HG03558 (cell line): Measurements from ENCODE around the gene TRHDE.
"Not testable (repeated sequence)": the region's sequence is repeated elsewhere in the genome, so short reads cannot be mapped to it uniquely, and the experiment has no call there.

ENCODE experiments used
- ATAC-seq: cut with Tn5 transposase; IDR thresholded peaks from one replicate; pipeline ENCODE4 v1.9.1; 2021; ENCODE audit warnings: moderate number of reproducible peaks; ENCODE audit not compliant: unreplicated experiment; ENCODE audit errors: extremely low read depth

TRHDE gene

GRCh38 chr12:72499244-72499643 is 227.1 kb downstream of the TRHDE start:
- no peak for ATAC-seq

GRCh38 chr12:72502546-72502945 is 230.4 kb downstream of the TRHDE start:
- ATAC-seq, result no peak

GRCh38 chr12:72505227-72505626 is 233.1 kb downstream of the TRHDE start:
- ATAC-seq, result no peak

GRCh38 chr12:72509891-72510290 is 237.7 kb downstream of the TRHDE start:
- no peak for ATAC-seq

- no peak for ATAC-seq
Observed at GRCh38 chr12:72510772-72511171, 238.6 kb downstream of the TRHDE start.

GRCh38 chr12:72511498-72511897 is 239.3 kb downstream of the TRHDE start:
- no peak for ATAC-seq

- no peak for ATAC-seq
Observed at GRCh38 chr12:72511906-72512305, 239.7 kb downstream of the TRHDE start.

- not testable (repeated sequence) for ATAC-seq
Observed at GRCh38 chr12:72520044-72520678, 248.0 kb downstream of the TRHDE start.

- no peak for ATAC-seq
Observed at GRCh38 chr12:72521326-72521725, 249.2 kb downstream of the TRHDE start.

GRCh38 chr12:72522411-72522810 is 250.2 kb downstream of the TRHDE start:
- no peak for ATAC-seq

GRCh38 chr12:72523754-72524153 is 251.6 kb downstream of the TRHDE start:
- no peak for ATAC-seq

- ATAC-seq, result no peak
Observed at GRCh38 chr12:72535212-72535990, 263.2 kb downstream of the TRHDE start.

GRCh38 chr12:72540811-72541210 is 268.6 kb downstream of the TRHDE start:
- no peak for ATAC-seq

- ATAC-seq, result no peak
Observed at GRCh38 chr12:72543777-72544467, 271.8 kb downstream of the TRHDE start.

GRCh38 chr12:72546106-72546505 is 273.9 kb downstream of the TRHDE start:
- ATAC-seq, result no peak

- no peak for ATAC-seq
Observed at GRCh38 chr12:72547573-72547972, 275.4 kb downstream of the TRHDE start.

GRCh38 chr12:72549184-72549583 is 277.0 kb downstream of the TRHDE start:
- ATAC-seq, result no peak

- no peak for ATAC-seq
Observed at GRCh38 chr12:72560003-72560769, 288.0 kb downstream of the TRHDE start.

- no peak for ATAC-seq
Observed at GRCh38 chr12:72570601-72571000, 298.4 kb downstream of the TRHDE start.

GRCh38 chr12:72574138-72574537 is 302.0 kb downstream of the TRHDE start:
- no peak for ATAC-seq

GRCh38 chr12:72578327-72578726 is 306.2 kb downstream of the TRHDE start:
- no peak for ATAC-seq
